GM23338 (cell line): Measurements from ENCODE around the gene FHIP1A.

Source experiments
- CREB1 ChIP-seq: fragments of 250-450 bp; sonication (Bioruptor Pico); IDR thresholded peaks from 2 replicates; pipeline ENCODE4 v1.5.0; 2020; ENCODE audit warnings: low read depth, mild to moderate bottlenecking, moderate library complexity
- CTCF ChIP-seq, 2 experiments: fragments of 200-600 bp in 1 of 2; sonication (generic) in 1 of 2; conservative IDR thresholded peaks; 2 replicates each; pipeline versions ENCODE4 v1.5.1 to v1.6.1; 2016 to 2017; ENCODE audit warnings: antibody characterized with exemption in 2 of 2, low read depth in 2 of 2, mild to moderate bottlenecking in 2 of 2, moderate library complexity in 1 of 2
- EZH2 ChIP-seq: fragments of 200-600 bp; sonication (generic); IDR thresholded peaks from one replicate; pipeline ENCODE4 v1.8.0; 2017; ENCODE audit warnings: antibody characterized with exemption, mild to moderate bottlenecking, low read depth; ENCODE audit not compliant: unreplicated experiment
- EZH2phosphoT487 ChIP-seq: fragments of 200-600 bp; sonication (generic); IDR thresholded peaks from one replicate; pipeline ENCODE4 v1.8.1; 2018; ENCODE audit warnings: antibody characterized with exemption; ENCODE audit not compliant: unreplicated experiment
- JUNB ChIP-seq: IDR thresholded peaks from one replicate; pipeline ENCODE4 v1.6.1; 2016; ENCODE audit warnings: antibody characterized with exemption; ENCODE audit not compliant: unreplicated experiment
- POLR2AphosphoS5 ChIP-seq: IDR thresholded peaks from 2 replicates; pipeline ENCODE4 v1.6.1; 2016; ENCODE audit warnings: antibody characterized with exemption, low read depth
- REST ChIP-seq: IDR thresholded peaks from one replicate; pipeline ENCODE4 v1.6.1; 2018; ENCODE audit warnings: antibody characterized with exemption; ENCODE audit not compliant: unreplicated experiment
- STAT1 ChIP-seq: IDR thresholded peaks from one replicate; pipeline ENCODE4 v1.6.1; 2016; ENCODE audit warnings: antibody characterized with exemption; ENCODE audit not compliant: unreplicated experiment
- ZNF114 ChIP-seq: fragments of 250-450 bp; sonication (Bioruptor Pico); IDR thresholded peaks from 2 replicates; pipeline ENCODE4 v1.5.0; 2020; ENCODE audit warnings: mild to moderate bottlenecking, moderate library complexity

- TF ChIP-seq CTCF (conservative IDR thresholded peaks at IDR 0.05; ENCODE audit: low read depth in 2 of 2) = no peak
- TF ChIP-seq POLR2AphosphoS5 = no peak
- TF ChIP-seq EZH2 = no peak
- TF ChIP-seq REST = no peak
- no peak for TF ChIP-seq CREB1 (CRISPR knock-in tag)
- no peak for TF ChIP-seq STAT1
- no peak for TF ChIP-seq JUNB
- no peak for TF ChIP-seq EZH2phosphoT487
- TF ChIP-seq ZNF114 = no peak
Measured at GRCh38 chr4:151443752-151444151, 34.8 kb downstream of the FHIP1A start.
